Neural cell (in vitro differentiated cells): Measurements from ENCODE around the gene LINGO1.

ENCODE experiments used
- CTCF ChIP-seq: fragments of 450-650 bp; IDR thresholded peaks from 2 replicates; pipeline ENCODE4 v1.5.1; 2014; ENCODE audit warnings: antibody characterized with exemption, mild to moderate bottlenecking, moderate library complexity; ENCODE audit not compliant: poor library complexity, severe bottlenecking
- EP300 ChIP-seq: fragments of 450-650 bp; conservative IDR thresholded peaks from 2 replicates; pipeline ENCODE4 v1.6.1; 2014; ENCODE audit warnings: antibody characterized with exemption, mild to moderate bottlenecking, moderate library complexity; ENCODE audit not compliant: poor library complexity, severe bottlenecking
- EZH2 ChIP-seq: fragments of 200-600, 300-800 bp; shearing (Covaris generic), sonication (generic); IDR thresholded peaks from 2 replicates; pipeline ENCODE4 v1.6.1; 2014; ENCODE audit warnings: antibody characterized with exemption, low read length, borderline replicate concordance, mild to moderate bottlenecking; ENCODE audit not compliant: insufficient read depth, poor library complexity, severe bottlenecking
- POLR2AphosphoS5 ChIP-seq: IDR thresholded peaks from 2 replicates; pipeline ENCODE4 v1.6.1; 2012
- RAD21 ChIP-seq: fragments of 450-650 bp; conservative IDR thresholded peaks from 2 replicates; pipeline ENCODE4 v1.6.1; 2014; ENCODE audit warnings: antibody characterized with exemption, mild to moderate bottlenecking, moderate library complexity
- REST ChIP-seq: IDR thresholded peaks from 2 replicates; pipeline ENCODE4 v1.6.1; 2012; ENCODE audit warnings: borderline replicate concordance
- TAF1 ChIP-seq: IDR thresholded peaks from 2 replicates; pipeline ENCODE4 v1.6.1; 2012; ENCODE audit warnings: low read depth

GRCh38 chr15:77619883-77620282, 12.8 kb downstream of the LINGO1 start:
- TF ChIP-seq CTCF (no peak), POLR2AphosphoS5 (no peak), EZH2 (no peak), EP300 (no peak), RAD21 (no peak), REST (no peak), TAF1 (no peak)
